Measurements from ENCODE around the gene MGLL.

The MGLL gene

DNA sequence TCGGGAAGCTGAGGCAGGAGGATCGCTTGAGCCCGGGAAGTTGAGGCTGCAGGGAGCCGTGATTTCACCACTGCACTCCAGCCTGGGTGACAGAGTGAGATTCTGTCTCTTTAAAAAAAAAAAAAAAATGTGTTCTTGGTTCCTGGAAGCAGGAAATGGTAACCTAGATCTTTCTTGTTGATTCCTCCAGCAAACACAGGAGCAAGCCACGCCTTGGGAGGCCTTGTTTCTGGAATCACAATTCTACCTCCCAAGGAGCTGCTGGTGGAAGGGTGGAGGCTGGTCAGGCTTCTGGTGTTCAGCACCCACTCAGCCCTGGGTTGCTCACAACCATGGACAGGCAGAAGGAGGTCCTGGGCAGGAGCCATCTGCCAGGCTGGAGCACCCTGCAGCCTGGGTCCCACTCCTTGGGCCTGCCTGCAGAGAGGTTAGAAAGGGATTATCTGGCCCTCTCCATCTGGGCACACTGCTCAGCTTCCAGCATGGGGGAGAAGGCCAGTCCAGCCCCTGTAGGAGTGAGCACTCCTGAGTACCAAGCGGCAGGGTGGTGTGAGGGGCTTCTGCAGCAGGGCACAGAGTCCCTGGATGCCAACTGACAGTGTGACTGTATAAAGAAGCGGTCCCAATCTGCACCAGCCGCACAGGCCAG is 84.0 kb downstream of the MGLL start:
- DNase-seq, result no peak

DNA sequence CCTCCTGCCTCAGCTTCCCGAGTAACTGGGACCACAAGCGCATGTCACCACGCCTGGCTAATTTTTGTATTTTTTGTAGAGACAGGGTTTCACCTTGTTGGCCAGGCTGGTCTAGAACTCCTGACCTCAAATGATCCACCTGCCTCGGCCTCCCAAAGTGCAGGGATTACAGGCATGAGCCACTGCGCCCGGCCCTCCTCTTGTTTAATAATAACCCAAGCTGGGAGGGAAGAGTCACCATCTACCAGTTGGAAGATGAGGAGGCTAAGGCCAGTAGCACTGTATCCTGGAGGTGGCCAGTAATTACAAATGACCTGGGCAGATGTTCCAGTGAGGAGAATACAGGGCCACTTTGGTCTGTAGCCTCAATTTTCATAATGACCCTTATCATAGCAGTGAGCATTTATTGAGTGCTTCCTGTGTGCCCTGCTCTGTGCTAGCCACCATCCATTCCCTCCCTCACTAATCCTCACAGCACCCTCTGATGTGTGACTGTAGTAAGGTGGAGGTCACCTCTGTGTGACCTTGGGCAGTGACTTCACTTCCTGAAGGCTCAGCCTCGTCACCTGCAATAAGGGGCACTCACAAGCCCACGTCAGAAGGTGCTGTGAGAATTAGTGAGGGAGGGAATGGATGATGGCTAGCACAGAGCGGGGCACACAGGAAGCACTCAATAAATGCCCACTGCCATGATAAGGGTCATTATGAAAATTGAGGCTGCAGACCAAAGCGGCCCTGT is 85.3 kb downstream of the MGLL start:
- no peak for DNase-seq

DNA sequence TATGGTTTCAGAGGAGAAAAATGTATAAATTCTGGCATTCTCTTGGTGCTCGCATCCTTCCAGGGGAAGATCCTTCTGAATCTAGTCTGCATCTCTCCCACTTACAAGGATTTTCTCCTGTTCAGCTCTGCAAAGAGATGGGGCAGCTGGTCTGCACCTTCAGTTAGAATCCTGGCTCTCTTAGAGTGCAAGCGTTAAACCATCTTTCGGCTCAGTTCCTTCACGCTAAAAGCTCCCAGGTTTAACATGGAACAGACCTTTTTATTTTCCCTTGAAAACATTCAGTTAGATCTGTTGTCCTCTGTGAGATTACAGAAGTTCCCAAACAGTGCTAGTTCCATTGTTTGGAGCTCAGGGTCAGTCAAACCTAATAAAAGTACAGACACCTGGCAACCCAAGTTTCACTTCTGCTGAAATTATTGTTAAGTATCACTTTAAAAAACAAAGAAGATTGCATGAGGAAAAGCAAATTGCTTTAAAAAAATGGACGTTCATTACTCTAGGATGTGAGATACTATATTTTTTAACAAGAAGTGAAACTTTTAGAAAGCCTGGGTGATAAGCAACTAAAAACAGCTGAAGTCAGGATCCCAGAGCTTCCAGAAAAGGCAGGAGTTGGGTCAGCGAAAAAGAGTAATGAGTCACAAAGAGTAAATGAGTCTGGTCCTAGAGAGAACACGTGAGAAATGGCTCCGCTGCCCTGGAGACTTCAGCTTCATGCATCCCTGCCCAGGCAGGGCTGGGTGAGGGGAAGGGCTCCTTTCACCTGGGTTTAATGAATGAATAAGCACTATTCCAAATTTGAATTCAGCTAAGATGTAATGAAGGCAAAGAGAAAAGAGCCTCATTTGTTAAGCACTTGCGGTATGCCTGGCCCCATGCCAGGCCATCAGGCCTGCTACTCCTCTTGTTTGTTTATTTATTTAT is 86.3 kb downstream of the MGLL start:
- DNase-seq, result no peak

DNA sequence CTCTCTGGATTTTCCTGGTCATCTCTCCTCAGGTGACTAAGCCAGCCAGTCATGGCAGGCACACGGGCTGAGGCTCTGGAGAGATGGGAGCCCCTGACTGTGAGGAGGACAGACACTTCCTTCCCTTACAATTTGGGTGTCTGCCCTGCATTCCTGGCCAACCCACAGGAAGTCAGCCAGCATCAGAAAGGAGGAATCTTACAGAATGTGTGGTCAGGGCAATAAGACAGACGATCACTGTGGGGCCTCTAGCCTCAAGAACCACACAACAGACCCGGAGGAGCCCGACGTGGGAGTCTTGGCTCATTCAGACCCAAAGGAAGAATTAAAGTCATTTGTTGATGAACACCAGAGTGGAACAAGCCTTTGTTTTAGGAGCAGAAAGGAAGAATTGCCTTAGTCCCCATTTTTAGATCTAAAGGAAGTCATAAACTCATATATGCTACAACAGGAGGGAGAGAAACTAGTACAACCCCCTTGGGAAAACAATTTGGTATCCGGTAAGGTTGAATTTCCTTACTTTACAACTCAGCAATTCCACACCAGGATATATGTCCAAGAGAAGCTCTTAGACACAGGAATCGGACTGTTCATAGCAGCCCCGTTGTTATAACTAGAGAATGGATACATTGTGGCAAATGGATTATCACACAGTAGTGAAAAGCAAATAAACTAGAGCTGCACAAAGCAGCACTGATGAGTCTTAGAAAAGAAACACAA is 87.4 kb downstream of the MGLL start:
- no peak for DNase-seq

DNA sequence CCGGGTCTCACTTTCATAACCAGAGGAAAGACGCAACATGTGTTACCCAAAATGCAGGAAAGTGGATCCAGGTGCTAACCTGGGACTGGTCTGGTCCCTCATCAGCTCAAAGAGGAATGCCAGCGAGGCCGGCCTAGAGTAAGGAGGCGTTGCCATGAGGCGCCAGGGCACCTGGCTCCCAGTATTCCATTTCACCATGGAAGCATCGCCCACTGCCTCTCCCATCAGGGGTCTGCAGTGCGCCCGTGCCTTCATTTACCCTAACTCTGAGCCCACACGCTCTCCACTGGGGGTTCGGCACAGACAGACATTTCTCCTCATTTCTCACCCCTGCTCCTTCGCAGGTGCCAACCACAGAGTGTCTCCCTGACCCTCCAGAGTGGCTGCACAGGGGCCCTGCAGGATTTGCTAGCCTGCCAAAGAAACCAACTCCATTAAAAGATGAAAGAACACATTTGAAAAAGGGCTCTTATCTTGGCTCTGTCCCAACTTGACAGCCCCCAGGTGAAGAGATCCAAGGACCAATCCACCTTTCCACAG is 88.1 kb downstream of the MGLL start:
- DNase-seq, result no peak

DNA sequence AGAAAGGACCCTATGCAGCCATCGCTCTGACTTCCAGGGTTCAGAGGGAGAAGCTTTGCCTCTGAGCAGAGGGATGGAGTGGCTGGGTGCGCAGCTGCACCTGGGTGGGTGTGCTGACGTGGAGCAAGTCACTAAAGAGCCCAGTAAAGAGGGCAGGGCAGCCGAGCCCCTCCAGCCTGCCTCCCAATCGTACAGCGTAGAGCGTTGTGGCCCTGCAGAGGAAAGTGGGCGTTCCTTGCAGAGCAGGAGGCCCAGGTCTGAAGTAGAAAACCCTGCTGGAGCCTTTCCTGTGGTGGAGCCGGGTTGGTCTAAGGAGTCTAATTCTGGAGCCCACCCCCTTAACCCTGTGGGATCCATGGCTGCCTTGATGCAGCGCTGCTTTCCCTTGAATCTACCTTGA is 88.5 kb downstream of the MGLL start:
- DNase-seq, result no peak

DNA sequence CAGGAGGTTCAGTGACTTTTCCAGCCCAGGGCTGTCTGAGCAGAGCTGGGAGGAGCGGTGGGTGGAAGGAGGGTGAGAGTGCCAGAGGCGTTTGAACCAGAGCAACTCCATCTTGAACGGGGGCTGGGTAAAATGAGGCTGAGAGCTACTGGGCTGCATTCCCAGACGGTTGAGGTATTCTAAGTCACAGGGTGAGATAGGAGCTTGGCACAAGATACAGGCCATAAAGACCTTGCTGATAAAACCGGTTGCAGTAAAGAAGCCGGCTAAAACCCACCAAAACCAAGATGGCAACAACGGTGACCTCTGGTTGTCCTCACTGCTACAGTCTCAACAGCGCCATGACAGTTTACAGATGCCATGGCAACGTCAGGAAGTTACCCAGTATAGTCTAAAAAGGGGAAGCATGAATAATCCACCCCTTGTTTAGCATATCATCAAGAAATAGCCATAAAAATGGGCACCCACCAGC is 89.4 kb downstream of the MGLL start:
- DNase-seq, result no peak

DNA sequence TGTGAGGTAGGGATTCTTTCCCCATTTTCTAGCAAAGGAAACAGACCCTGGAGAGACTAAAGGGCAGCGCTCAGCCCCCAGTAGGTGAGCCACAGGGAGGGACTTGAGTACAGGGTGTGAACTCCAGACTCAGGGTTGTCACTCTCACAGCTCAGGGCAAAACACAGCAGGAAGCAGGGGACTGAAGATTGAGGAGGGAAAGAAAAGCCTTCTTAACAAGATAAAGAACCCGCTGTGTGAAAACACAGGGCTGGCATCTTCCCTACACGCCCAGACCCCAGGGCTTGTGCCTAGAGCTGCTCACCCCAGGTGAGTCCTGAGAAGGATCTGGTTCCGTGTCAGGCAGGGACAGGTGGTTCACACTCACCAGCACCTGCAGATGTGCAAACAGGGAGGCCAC is 90.0 kb downstream of the MGLL start:
- DNase-seq, result no peak

DNA sequence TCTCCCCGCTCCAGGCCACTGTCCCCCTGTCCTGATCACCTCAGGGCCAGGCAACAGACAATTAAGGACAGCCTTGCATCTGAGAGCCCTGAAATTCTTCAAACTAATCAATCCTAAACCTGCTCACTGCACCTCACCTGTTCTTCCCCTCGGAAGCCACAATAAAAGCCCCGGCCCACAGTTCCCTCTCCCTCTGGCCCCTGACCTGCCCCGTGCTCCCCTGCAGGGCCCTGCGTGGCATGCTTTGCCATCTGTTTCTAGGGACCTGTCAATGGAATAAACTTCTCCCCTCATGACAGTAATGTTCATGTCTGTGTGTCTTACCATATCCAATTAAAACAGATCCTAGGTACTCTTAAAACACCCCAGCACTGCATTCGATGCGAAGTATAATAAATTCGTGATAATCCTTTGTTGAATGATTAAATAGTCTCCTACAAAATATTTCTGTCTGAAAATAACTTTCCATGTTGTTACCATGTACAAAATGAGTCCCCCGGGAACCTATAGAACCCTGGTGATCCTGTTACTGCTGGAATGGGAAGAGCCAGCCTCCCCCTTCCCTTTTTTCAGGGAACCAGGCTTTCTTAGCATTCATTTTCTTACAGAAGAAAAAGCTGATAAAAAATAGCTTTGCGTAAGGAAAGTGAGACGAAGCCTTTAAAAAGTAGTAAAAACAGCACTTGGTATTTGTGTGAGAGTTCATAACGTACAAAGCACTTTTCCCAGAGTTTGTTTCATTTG is 90.6 kb downstream of the MGLL start:
- no peak for DNase-seq

DNA sequence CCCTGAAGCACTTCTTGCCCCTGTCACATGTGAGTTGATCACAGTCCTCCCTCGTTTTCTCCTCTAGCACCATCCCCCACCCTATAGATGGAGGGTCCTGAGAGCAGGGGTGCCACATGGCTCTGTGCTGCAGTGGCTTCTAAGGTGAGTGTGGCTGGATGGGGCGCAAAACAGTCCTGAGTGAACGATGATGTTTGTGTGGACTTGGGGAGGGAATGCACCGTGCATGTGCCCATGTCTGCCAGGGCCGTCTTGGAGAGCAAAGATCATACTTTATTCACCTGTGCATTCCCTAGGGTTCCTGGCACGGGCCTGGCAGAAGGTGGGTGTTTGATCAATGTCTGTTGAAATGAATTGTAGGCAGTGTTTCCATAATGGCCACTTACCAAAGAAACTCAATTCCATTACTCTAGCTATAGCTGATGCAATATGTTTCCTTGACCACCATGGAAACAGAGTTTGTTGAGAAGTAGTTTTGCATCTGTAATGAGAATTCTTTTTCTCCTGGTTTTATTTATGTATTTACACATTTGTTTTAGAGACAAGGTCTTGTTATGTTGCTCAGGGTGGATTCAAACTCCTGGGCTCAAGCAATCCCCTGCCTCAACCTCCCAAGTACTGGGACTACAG is 91.5 kb downstream of the MGLL start:
- DNase-seq, result no peak

DNA sequence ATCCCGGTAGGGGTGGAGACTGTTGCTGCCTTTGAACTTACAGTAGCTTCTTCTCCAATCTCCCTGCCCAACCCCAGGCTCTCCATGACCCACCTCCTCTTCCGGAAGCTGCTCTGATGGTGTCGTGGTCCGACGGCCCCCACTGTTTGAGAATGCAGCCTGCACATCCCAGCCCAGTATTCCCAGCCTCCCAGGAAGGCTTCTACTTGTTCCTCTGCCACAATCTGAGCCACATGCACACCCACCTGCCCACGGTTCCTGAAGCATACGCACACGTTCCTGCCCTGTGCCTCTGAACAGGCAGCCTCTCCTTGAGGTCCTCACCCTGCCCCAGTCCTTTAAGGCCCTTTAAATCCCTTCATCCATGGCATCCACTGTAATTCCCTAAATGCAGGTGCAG is 92.1 kb downstream of the MGLL start:
- no peak for DNase-seq

DNA sequence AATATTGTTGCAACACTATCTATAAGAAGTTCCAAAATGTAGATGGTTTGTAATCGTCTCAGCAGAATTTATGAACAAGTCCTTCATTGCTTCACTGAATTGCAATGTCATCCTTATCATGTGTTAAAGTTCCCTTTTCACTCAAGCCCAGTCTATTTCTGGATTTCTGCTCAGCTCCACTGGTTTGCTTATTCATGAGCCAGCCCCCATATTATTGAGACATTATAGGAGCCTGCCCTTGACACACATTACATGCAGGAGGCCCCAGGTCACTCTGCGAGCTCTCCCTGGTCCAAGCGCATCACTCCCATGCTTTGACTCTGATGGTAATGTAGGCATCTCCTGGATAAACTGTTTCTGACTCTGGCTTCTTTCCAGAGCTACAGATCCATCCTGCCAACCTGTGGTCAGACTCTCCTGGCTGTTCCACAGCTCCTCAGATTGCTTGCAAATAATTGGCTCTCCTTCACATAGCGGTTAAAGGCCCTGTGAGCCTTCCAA is 92.7 kb downstream of the MGLL start:
- DNase-seq, result no peak

DNA sequence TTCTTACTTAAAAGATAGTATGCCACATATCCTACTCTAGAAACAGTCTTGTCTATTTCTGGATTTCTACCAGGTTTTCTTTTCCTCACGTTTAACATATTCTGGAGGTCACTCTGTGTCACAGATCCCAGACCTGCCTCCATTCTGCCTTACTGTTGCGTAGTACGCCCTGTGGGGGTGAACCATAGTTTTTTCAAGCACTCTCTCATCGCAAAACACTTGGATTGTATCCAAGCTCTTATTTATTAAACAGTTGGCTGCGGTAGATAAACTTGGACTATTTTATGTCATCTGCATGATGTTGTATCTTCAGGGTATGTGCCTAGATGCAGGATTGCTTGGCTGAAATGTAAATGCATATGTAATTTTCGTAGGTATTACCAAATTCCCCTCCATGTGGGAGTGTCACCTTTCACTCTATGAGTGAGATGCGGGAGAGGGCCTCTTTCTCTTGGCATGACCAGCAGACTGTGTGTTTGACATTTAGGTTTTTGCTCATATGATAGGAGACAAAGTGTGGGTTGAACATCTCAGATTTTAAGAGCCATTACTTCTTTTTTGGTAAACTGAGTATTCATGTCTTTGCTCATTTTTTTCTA is 93.8 kb downstream of the MGLL start:
- no peak for DNase-seq

DNA sequence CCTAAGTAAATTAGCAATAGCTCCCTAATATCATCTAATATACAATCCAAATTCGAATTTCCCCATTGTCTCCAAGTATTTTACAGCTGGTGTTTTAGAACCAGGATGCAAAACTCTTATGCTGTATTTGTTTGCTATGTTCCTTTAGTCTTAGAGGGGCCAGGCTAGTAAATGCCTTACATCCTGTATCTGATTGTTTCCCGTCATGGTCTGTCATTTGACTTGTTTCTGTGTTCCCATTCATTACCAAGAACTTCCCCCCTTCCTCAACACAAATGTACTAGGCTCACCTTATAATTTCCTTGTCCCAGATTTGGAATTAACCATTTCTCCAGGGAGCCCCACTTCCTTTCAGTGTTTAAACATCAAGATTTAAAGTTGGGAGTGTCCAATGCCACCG is 95.4 kb downstream of the MGLL start:
- no peak for DNase-seq

DNA sequence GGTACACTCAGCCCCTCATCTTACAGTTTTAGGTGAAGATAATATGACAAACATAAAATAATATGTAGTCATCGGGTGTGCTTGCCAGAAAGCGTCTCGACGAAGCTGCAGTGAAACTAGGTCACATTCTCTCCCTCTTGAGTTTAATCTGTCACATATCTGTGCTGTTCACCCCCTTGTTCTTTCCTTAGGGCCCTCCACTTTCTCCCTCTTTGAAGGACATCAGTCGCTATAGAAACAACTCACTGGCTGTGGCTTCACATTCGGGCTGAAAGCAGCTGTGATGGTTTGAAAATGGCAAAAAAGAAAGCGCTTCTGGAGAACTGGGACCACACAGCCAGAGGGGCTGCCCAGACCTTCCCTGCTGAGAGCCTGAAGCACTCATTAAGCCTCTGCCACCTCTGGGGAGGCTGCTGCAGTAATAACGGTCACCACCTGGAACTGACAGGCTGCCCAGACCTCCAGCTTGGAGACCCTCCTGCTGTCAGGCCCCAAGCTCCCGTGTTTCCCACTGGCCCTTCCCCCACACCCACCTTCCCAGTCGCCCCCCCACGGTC is 99.2 kb downstream of the MGLL start:
- no peak for DNase-seq

DNA sequence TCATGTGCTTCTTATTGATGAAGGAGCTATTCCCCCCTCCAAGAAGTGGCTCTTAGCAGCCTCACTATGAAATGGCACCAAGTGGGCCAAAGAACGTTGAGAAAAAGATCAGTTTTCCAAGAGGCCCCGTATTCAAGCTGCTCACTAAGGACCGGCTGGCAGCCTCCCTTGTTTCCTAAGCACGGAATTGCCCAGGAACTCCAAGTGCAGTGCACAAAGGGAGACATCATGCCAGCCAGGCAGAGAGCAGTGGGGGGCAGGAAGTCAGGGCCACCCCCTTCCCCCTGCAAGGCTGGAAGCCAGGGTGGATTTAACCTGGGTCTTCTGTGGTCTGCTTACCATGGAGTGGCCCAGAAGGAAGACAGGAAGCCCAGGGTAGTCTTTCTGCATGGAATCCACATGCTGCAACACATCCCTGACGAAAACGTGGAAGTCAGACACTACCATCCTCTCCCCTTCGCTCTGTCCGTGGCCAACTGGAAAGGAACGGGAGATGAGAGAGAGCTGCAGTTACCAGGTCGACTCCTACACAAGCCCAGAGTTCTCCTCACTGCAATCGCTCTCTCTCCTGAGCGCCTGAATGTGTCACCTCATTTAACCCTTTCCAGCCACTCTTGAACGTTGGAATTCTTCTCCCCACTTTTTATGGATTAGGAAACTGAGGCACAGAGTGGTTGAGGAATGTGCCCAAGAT is 100.1 kb downstream of the MGLL start:
- DNase-seq, result no peak

DNA sequence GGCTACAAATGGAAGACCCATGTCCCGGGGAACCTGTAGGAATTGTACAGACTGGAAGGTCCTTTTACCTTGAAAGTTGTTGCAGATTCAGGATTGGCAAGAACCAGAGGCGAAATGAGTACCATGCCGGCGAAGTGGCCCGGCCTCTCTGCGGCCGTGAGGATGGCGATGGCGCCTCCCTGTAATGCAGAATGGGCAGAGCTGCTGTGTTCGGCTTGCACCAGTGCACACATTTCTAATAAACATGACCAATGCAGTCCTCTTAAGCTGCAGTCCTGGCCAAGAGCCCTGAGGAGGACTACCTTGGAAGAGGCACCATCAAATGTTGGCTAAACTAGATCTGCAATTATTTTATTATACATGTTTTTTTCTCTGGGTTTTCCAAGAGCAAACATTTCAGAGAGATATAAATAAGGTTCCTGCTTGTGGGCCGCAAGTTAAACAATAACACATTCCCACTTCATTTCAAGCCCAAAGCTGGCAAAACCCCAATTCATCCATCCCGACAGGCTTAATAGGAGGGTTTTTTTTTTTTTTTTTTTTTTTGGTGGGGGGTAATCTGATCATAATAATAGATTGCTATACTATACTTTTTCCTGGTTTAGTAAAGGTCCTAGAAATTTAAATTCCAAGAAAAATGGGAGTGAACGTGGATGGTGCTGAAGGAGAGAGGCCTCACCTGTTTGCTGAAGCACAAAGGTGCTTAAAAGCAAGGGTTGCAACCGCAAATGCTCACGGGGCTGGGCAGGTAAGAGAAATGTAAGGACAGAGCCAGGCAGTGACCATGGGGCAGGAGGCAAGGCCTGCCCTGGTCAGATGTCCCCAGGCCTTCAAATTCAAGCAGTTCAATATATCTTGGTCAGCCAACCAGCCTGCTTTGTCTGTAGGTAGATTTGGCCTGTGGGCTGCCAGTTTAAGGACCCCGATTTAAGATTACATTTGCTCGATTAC is 101.1 kb downstream of the MGLL start:
- DNase-seq, result no peak

DNA sequence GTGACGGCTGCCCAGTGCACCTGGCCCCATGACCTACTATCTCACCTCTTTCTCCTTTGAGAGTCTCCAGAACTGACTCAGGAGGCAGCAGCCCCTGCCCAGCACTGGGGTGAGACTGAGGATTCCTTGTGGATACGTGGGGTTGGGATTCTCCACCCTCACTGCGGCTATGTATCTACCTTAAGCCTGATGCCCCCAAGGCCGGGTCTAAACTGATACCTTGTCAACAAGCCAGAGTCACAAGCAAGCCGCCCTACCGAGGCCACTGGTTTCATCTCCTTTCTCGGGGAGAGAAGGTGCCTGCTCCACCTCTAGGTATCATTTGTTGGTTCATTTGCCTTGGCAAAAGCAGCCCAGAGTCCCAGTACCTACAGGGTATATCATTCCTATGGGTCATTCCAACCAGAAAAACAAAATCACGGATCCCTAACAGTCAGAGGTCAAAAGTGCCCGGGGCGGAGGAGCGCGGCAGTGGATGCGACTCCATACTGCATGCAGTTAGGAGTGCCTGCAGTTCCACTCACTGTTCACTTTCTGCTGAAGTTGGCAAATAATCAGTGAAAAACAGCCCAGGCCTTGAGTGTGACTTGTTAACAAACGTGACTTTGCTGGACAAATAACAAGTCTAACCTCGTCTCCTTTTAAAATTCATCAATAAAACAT is 102.0 kb downstream of the MGLL start:
- DNase-seq, result no peak
